Mucosa of descending colon (tissue), 3 donors: ENCODE measurements around the gene DUSP18. TPM values are rescaled to one million over a fixed set of nuclear protein-coding genes. Genes with fewer than 3 reads are reported as not detected.
A peak's percentile ranks its signal among the peaks of the same experiment; 100 is the strongest.

ENCODE experiments used
- ATAC-seq: fragments of 200-7000 bp; cut with Tn5 transposase; one replicate; pipeline ENCODE4 v1.9.1; 2020; ENCODE audit warnings: mild to moderate bottlenecking, moderate library complexity
- DNase-seq, 3 donors: peaks; one replicate each; pipeline ENCODE4 v3.0.0-alpha.2; 2020
- H3K36me3 ChIP-seq: fragments of 200-600 bp; one replicate; pipeline ENCODE4 v1.8.0; 2021; ENCODE audit warnings: low read depth, mild to moderate bottlenecking
- H3K4me1 ChIP-seq: fragments of 200-600 bp; one replicate; pipeline ENCODE4 v1.8.0; 2021; ENCODE audit warnings: low read depth, mild to moderate bottlenecking
- H3K4me3 ChIP-seq: fragments of 200-600 bp; one replicate; pipeline ENCODE4 v1.8.0; 2021; ENCODE audit warnings: mild to moderate bottlenecking
- H3K9me3 ChIP-seq: fragments of 200-600 bp; one replicate; pipeline ENCODE4 v1.8.0; 2021; ENCODE audit warnings: mild to moderate bottlenecking
- CTCF ChIP-seq: fragments of 200-600 bp; IDR thresholded peaks from one replicate; pipeline ENCODE4 v1.8.0; 2022; ENCODE audit warnings: antibody characterized with exemption, mild to moderate bottlenecking
- intact Hi-C, 2 donors: fragments of 100-400 bp; cut with DNase I in 1 of 2; cut with micrococcal nuclease in 1 of 2; formaldehyde crosslinking; loops; one replicate each; pipeline versions ENCODE4 v1.11.0 to v1.11.1; 2022; cut with DNase I, micrococcal nuclease
- total RNA-seq, 3 donors: library from RNA; stranded (reverse); fragmentation: NEBNext Ultra II Directional in 2 of 3; extraction: Animal tissue kit (Norgen Biotek cat#: 25700) in 2 of 3; gene quantifications; one replicate each; pipeline versions ENCODE4 v1.2.1 to v1.2.4, GENCODE V29; 2021 to 2023
- donor health status: DM: no; HTN: no; CAD: no; lungs with moderate emphysema.
- donor health status: DM: no; HTN: no; CAD: no.
- donor health status: DM: no; HTN: yes; CAD: no.

Gene DUSP18
- total RNA-seq, 3 donors from 2014 or later: 16.2 to 21.6 (median 16.3) TPM

DNA sequence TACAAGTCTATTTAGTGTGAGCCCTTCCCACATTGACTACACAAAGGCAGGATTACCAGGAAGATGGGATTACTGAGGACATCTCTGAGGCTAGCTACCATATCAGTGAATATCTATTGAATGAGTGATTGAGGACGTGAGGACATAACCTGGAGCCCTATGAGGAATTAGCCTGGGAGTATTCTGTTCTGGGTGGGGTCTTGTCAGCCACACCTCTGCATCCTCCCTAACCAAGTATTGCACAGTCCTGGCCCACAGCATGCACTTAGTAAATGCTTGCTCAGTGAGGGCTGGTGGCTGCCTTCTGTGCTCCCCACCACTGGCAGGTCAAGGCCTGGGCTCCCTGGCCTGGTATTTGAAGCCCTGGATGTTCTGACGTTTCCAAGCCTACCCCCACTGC, 14.8 kb downstream of the DUSP18 start:
- ATAC-seq: peak; percentile 49
- no peaks in the 10 kb centered on the region for H3K36me3 ChIP-seq
- no peak for TF ChIP-seq CTCF
- DNase-seq: peak in 1 of 3 donors; percentile 17
- H3K9me3 ChIP-seq: no peaks in the 10 kb centered on the region
- intact Hi-C loops: no loop called here
- H3K4me1 ChIP-seq: no peaks in the 10 kb centered on the region
- H3K4me3 ChIP-seq: no peak overlapping the region

- no peak for ATAC-seq
- Histone ChIP-seq H3K9me3 (no peaks in the 10 kb centered on the region), H3K4me1 (peaks cover 7% of the 10 kb centered on the region), H3K36me3 (no peaks in the 10 kb centered on the region), H3K4me3 (no peak overlapping the region)
- TF ChIP-seq CTCF: no peak
- DNase-seq: no peak
- intact Hi-C loops: no loop called here
Observed at GRCh38 chr22:30650508-30651116, 17.1 kb downstream of the DUSP18 start.

- DNase-seq: peak; percentile 66 to 89 (median 80)
- Histone ChIP-seq H3K9me3 (no peaks in the 10 kb centered on the region), H3K36me3 (no peaks in the 10 kb centered on the region), H3K4me3 (no peak overlapping the region), H3K4me1 (peaks cover 7% of the 10 kb centered on the region)
- intact Hi-C loops: no loop called here
- no peak for TF ChIP-seq CTCF
- peak; percentile 95 for ATAC-seq
Observed at GRCh38 chr22:30649430-30650007, 18.2 kb downstream of the DUSP18 start.

DNA sequence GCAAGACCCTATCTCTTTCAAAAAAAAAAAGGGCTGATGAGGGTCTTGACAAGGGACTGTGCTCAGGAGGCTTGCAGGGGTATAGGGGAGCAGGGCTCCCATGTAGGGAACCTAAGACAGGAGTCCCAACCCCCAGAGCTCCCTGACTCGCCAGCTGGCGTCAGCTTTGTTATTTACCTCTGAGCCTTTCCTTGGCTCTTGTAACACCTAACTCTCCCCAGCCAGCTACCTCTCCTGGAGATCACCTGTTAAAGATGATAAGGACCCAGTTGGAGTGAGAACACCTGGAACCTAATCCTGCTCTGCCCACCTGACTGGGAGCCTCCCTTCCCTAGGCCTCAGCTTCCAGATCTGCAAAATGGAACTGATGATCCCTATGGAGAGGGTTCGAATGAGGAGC, 18.9 kb downstream of the DUSP18 start:
- ATAC-seq: no peak

GRCh38 chr22:30647536-30647935, 20.1 kb downstream of the DUSP18 start:
- DNase-seq (no peak), ATAC-seq (no peak)
- no peak for TF ChIP-seq CTCF
- no peak overlapping the region for H3K4me3 ChIP-seq
- no peaks in the 10 kb centered on the region for H3K9me3 ChIP-seq
- intact Hi-C loops: no loop called here
- H3K36me3 ChIP-seq: no peaks in the 10 kb centered on the region
- H3K4me1 ChIP-seq: peaks cover 7% of the 10 kb centered on the region

More for the DNA sequence above, 18.9 kb downstream of the DUSP18 start:
- no peak overlapping the region for H3K4me3 ChIP-seq
- H3K36me3 ChIP-seq: no peaks in the 10 kb centered on the region
- no peak for DNase-seq
- no peak for TF ChIP-seq CTCF
- H3K9me3 ChIP-seq: no peaks in the 10 kb centered on the region
- intact Hi-C loops: no loop called here
- peaks cover 7% of the 10 kb centered on the region for H3K4me1 ChIP-seq
